Upper lobe of right lung (tissue), 1 donor: Measurements from ENCODE around the gene ZDHHC13. TPM values are rescaled to one million over a fixed set of nuclear protein-coding genes. Genes with fewer than 3 reads are reported as not detected.

Experiments used
- ATAC-seq: fragments of 200-7000 bp; cut with Tn5 transposase; one replicate; pipeline ENCODE4 v1.9.1; 2020; ENCODE audit warnings: mild to moderate bottlenecking, moderate library complexity
- DNase-seq: peaks from one replicate; pipeline ENCODE4 v3.0.0-alpha.2; 2020
- H3K27ac ChIP-seq: fragments of 200-600 bp; one replicate; pipeline ENCODE4 v1.8.0; 2022
- H3K27me3 ChIP-seq: fragments of 200-600 bp; one replicate; pipeline ENCODE4 v1.8.0; 2022; ENCODE audit warnings: mild to moderate bottlenecking
- H3K36me3 ChIP-seq: fragments of 200-600 bp; one replicate; pipeline ENCODE4 v1.8.0; 2022
- H3K4me1 ChIP-seq: fragments of 200-600 bp; one replicate; pipeline ENCODE4 v1.8.0; 2022
- H3K4me3 ChIP-seq: fragments of 200-600 bp; one replicate; pipeline ENCODE4 v1.8.0; 2022; ENCODE audit warnings: mild to moderate bottlenecking
- H3K9me3 ChIP-seq: fragments of 200-600 bp; one replicate; pipeline ENCODE4 v1.8.0; 2022
- CTCF ChIP-seq: fragments of 200-600 bp; IDR thresholded peaks from one replicate; pipeline ENCODE4 v1.8.0; 2022; ENCODE audit warnings: antibody characterized with exemption
- intact Hi-C: fragments of 100-400 bp; cut with DNase I; formaldehyde crosslinking; loops from one replicate; pipeline ENCODE4 v1.11.0; 2022
- total RNA-seq: library from RNA; stranded (reverse); fragmentation: NEBNext Ultra II Directional; extraction: Animal tissue kit (Norgen Biotek cat#: 25700); gene quantifications from one replicate; pipeline ENCODE4 v1.2.1, GENCODE V29; 2021
- donor health status: DM: no; HTN: yes; CAD: no; lungs with severe emphysema.

The ZDHHC13 gene
- total RNA-seq, 1 donor from 2014 or later = 12.2 TPM

- H3K9me3 ChIP-seq = no peaks in the 10 kb centered on the region
- DNase-seq = no peak
- no peaks in the 10 kb centered on the region for H3K4me1 ChIP-seq
- no peaks in the 10 kb centered on the region for H3K27me3 ChIP-seq
- intact Hi-C loops = loop anchor here (10.0 kb wide), 1 partner anchor 479 kb away; no protein-coding TSS in a partner anchor
- H3K4me3 ChIP-seq = no peak overlapping the region
- H3K27ac ChIP-seq = no peak overlapping the region
- no peak for TF ChIP-seq CTCF
- H3K36me3 ChIP-seq = no peaks in the 10 kb centered on the region
- no peak for ATAC-seq
Measured at GRCh38 chr11:19075636-19076035, 41.3 kb upstream of the ZDHHC13 start.

GRCh38 chr11:19076744-19077589 lies 40.0 kb upstream of the ZDHHC13 start:
- intact Hi-C loops = loop anchor here (10.0 kb wide), 1 partner anchor 478 kb away; no protein-coding TSS in a partner anchor
- TF ChIP-seq CTCF = peak; percentile 99
- H3K4me1 ChIP-seq = no peaks in the 10 kb centered on the region
- no peaks in the 10 kb centered on the region for H3K9me3 ChIP-seq
- ATAC-seq = peak; percentile 81
- H3K27me3 ChIP-seq = no peaks in the 10 kb centered on the region
- no peak overlapping the region for H3K4me3 ChIP-seq
- H3K27ac ChIP-seq = no peak overlapping the region
- DNase-seq = peak; percentile 71
- no peaks in the 10 kb centered on the region for H3K36me3 ChIP-seq

- Histone ChIP-seq H3K9me3 (no peaks in the 10 kb centered on the region), H3K27ac (no peak overlapping the region), H3K4me1 (no peaks in the 10 kb centered on the region), H3K36me3 (no peaks in the 10 kb centered on the region), H3K27me3 (no peaks in the 10 kb centered on the region), H3K4me3 (no peak overlapping the region)
- DNase-seq = no peak
- TF ChIP-seq CTCF = no peak
- no peak for ATAC-seq
- intact Hi-C loops = loop anchor here (10.0 kb wide), 1 partner anchor 477 kb away; no protein-coding TSS in a partner anchor
Measured at GRCh38 chr11:19077965-19078364, 39.0 kb upstream of the ZDHHC13 start.

- TF ChIP-seq CTCF = no peak
- Histone ChIP-seq H3K4me3 (no peak overlapping the region), H3K27me3 (no peaks in the 10 kb centered on the region), H3K4me1 (no peaks in the 10 kb centered on the region), H3K9me3 (no peaks in the 10 kb centered on the region), H3K36me3 (no peaks in the 10 kb centered on the region), H3K27ac (no peak overlapping the region)
- ATAC-seq (peak; percentile 9), DNase-seq (no peak)
- intact Hi-C loops = loop anchor here (10.0 kb wide), 1 partner anchor 475 kb away; no protein-coding TSS in a partner anchor
Measured at GRCh38 chr11:19079643-19080440, 37.1 kb upstream of the ZDHHC13 start.

GRCh38 chr11:19080579-19080993 lies 36.4 kb upstream of the ZDHHC13 start:
- no peaks in the 10 kb centered on the region for H3K4me1 ChIP-seq
- DNase-seq (peak; percentile 68), ATAC-seq (peak; percentile 66)
- intact Hi-C loops = no loop called here
- H3K27me3 ChIP-seq = no peaks in the 10 kb centered on the region
- no peak overlapping the region for H3K27ac ChIP-seq
- H3K4me3 ChIP-seq = no peak overlapping the region
- no peak for TF ChIP-seq CTCF
- H3K36me3 ChIP-seq = no peaks in the 10 kb centered on the region
- H3K9me3 ChIP-seq = no peaks in the 10 kb centered on the region
